ENCODE results near the gene MFSD1. TPM values are rescaled to one million over a fixed set of nuclear protein-coding genes. Genes with fewer than 3 reads are reported as not detected.

The MFSD1 gene
- total and polyA plus RNA-seq, 9 of the 15 experiments (the other 6 are each of a cell fraction or from before 2014, with no cell fraction given): 8.7 to 49.5 (median 28.6) TPM

GRCh38 chr3:158802409-158803268 is 785 bp downstream of the MFSD1 start (continued):
- TF ChIP-seq POLR2B (IDR thresholded peaks at IDR 0.05; ENCODE audit: low read depth, partially characterized antibody): no peak
- no peak for TF ChIP-seq ZNF311 (CRISPR knock-in tag; IDR thresholded peaks at IDR 0.05)
- TF ChIP-seq U2AF1 (optimal IDR thresholded peaks at IDR 0.05; ENCODE audit: low read depth, low read length): no peak
- TF ChIP-seq ZNF518B (CRISPR knock-in tag; IDR thresholded peaks at IDR 0.05): no peak
- no peak for TF ChIP-seq ZNF75A (CRISPR knock-in tag; IDR thresholded peaks at IDR 0.05)
- no peak for TF ChIP-seq ZNF146 (CRISPR knock-in tag; IDR thresholded peaks at IDR 0.05; ENCODE audit: unreplicated experiment)
- no peak for TF ChIP-seq POLR2G (IDR thresholded peaks at IDR 0.05; ENCODE audit: low read depth, low read length)
- no peak for TF ChIP-seq SMARCE1 (IDR thresholded peaks at IDR 0.05)
- TF ChIP-seq ZNF764 (CRISPR knock-in tag; IDR thresholded peaks at IDR 0.05; ENCODE audit: low read depth): no peak
- no peak for TF ChIP-seq SRSF9 (IDR thresholded peaks at IDR 0.05; ENCODE audit: borderline replicate concordance, low read depth, low read length)
- no peak for TF ChIP-seq ZBTB26 (CRISPR knock-in tag; IDR thresholded peaks at IDR 0.05)
- TF ChIP-seq ELK1 (CRISPR knock-in tag; IDR thresholded peaks at IDR 0.05): no peak
- TF ChIP-seq ZBED1 (IDR thresholded peaks at IDR 0.05): no peak
- peak; percentile 55 for TF ChIP-seq CEBPB (tag; IDR thresholded peaks at IDR 0.05)
- TF ChIP-seq DACH1 (IDR thresholded peaks at IDR 0.05; ENCODE audit: partially characterized antibody): no peak
- no peak for TF ChIP-seq CC2D1A (IDR thresholded peaks at IDR 0.05)
- TF ChIP-seq CEBPG (CRISPR knock-in tag; IDR thresholded peaks at IDR 0.05): no peak
- 0 out of 4 replicates have a peak, but pooled peaks have one; percentile 33 to 38 for TF ChIP-seq CEBPG (tag; conservative IDR thresholded peaks at IDR 0.05 in 1 of 2, IDR thresholded peaks at IDR 0.05 in 1 of 2)
- no peak for TF ChIP-seq POLR2AphosphoS2 (IDR thresholded peaks at IDR 0.05; ENCODE audit: low read length)
- no peak for TF ChIP-seq HDAC1 (IDR thresholded peaks at IDR 0.05)
- no peak for TF ChIP-seq CBFA2T3 (IDR thresholded peaks at IDR 0.05)
- TF ChIP-seq CHAMP1 (IDR thresholded peaks at IDR 0.05): no peak

Data from K562 (cell line).